H1 (cell line): ENCODE data around the gene TADA2B. TPM values are rescaled to one million over a fixed set of nuclear protein-coding genes. Genes with fewer than 3 reads are reported as not detected.

Experiments used
- CTCF ChIA-PET: fragments of 300-600 bp; sonication (Branson Sonifier 250); formaldehyde crosslinking; loops from one replicate; lab custom pipeline; 2021; ENCODE audit not compliant: partially characterized antibody; lab: Charles Lee
- POLR2A ChIA-PET: fragments of 300-600 bp; sonication (Branson Sonifier 250); formaldehyde crosslinking; loops from one replicate; lab custom pipeline; 2021; ENCODE audit warnings: inconsistent platforms; ENCODE audit not compliant: partially characterized antibody; lab: Charles Lee
- DNase-seq, 2 experiments: peaks; one replicate each; pipeline versions ENCODE4 v3.0.0 to v3.0.0-alpha.2; 2010 to 2022; ENCODE audit warnings: low spot score in 2 of 2, low read depth in 1 of 2, mixed read lengths in 1 of 2
- FAIRE-seq: peaks from 2 replicates; lab custom pipeline; 2011; peaks lifted over from hg19 to GRCh38; lab: Jason Lieb, UNC
- H2AFZ ChIP-seq: 2 replicates; pipeline ENCODE4 v1.8.1; 2012; ENCODE audit warnings: low read length, inconsistent platforms
- H2AK5ac ChIP-seq: 2 replicates; pipeline ENCODE4 v1.6.1; 2013; ENCODE audit warnings: low read depth, low read length
- H2BK120ac ChIP-seq: replicated peaks from 2 replicates; pipeline ENCODE3; 2013; ENCODE audit warnings: low read depth, low read length, inconsistent platforms
- H2BK12ac ChIP-seq: 2 replicates; pipeline ENCODE4 v1.6.1; 2013; ENCODE audit warnings: low read depth, low read length
- H2BK15ac ChIP-seq: 2 replicates; pipeline ENCODE4 v1.6.1; 2013; ENCODE audit warnings: low read length
- H2BK20ac ChIP-seq: 2 replicates; pipeline ENCODE4 v1.6.1; 2013; ENCODE audit warnings: low read length
- H2BK5ac ChIP-seq: 2 replicates; pipeline ENCODE4 v1.6.1; 2013; ENCODE audit warnings: low read depth, low read length
- H3K14ac ChIP-seq: 2 replicates; pipeline ENCODE4 v1.6.1; 2013; ENCODE audit warnings: inconsistent platforms; ENCODE audit not compliant: insufficient read length
- H3K18ac ChIP-seq: 2 replicates; pipeline ENCODE4 v1.6.1; 2013; ENCODE audit warnings: low read length; ENCODE audit errors: extremely low read depth
- H3K23ac ChIP-seq: 2 replicates; pipeline ENCODE4 v1.6.1; 2013; ENCODE audit warnings: inconsistent platforms; ENCODE audit not compliant: insufficient read length
- H3K23me2 ChIP-seq: 2 replicates; pipeline ENCODE4 v1.6.1; 2013; ENCODE audit warnings: low read depth, low read length
- H3K27ac ChIP-seq: 2 replicates; pipeline ENCODE4 v1.6.1; 2011; ENCODE audit warnings: low read depth, low read length, inconsistent platforms
- H3K27me3 ChIP-seq, 4 experiments: replicated peaks in 1 of 4; 1 replicate in 1 of 4; 2 replicates in 3 of 4; pipeline versions ENCODE4 v1.6.1 to v1.8.1; 2011 to 2013; ENCODE audit warnings: low read length in 3 of 4, mild to moderate bottlenecking in 3 of 4, inconsistent platforms in 2 of 4, mixed read lengths in 2 of 4, moderate library complexity in 1 of 4; ENCODE audit not compliant: control insufficient read depth in 3 of 4, insufficient read depth in 3 of 4; ENCODE audit errors: extremely low read depth in 1 of 4
- H3K36me3 ChIP-seq, 4 experiments: 2 replicates each; pipeline versions ENCODE4 v1.6.1 to v1.8.1; 2011 to 2013; ENCODE audit warnings: mild to moderate bottlenecking in 4 of 4, low read length in 3 of 4, moderate library complexity in 2 of 4, control low read depth in 1 of 4, inconsistent platforms in 1 of 4; ENCODE audit not compliant: insufficient read depth in 4 of 4, control insufficient read depth in 2 of 4
- H3K4ac ChIP-seq: replicated peaks from 2 replicates; pipeline ENCODE3; 2013; ENCODE audit warnings: low read length, low read depth, mixed read lengths, inconsistent platforms; ENCODE audit not compliant: insufficient read length
- H3K4me1 ChIP-seq, 4 experiments: replicated peaks in 1 of 4; 1 replicate in 1 of 4; 2 replicates in 3 of 4; pipeline versions ENCODE4 v1.6.1 to v1.8.1; 2011 to 2013; ENCODE audit warnings: low read length in 3 of 4, inconsistent platforms in 2 of 4, mixed read lengths in 1 of 4; ENCODE audit not compliant: insufficient read depth in 4 of 4, control insufficient read depth in 3 of 4
- H3K4me2 ChIP-seq, 2 experiments: 2 replicates each; pipeline versions ENCODE4 v1.6.1 to v1.8.1; 2011 to 2013; ENCODE audit warnings: low read depth in 2 of 2, low read length in 2 of 2, control low read depth in 1 of 2, inconsistent platforms in 1 of 2, mild to moderate bottlenecking in 1 of 2; ENCODE audit not compliant: insufficient read depth in 1 of 2
- H3K4me3 ChIP-seq, 4 experiments: fragments of 200-600, 300-600 bp in 1 of 4; sonication (generic), shearing (Covaris generic), sonication (Bioruptor Twin) in 1 of 4; 2 replicates each; pipeline versions ENCODE4 v1.5.1 to v1.8.1; 2011 to 2016; ENCODE audit warnings: low read length in 4 of 4, low read depth in 3 of 4, control low read depth in 2 of 4, inconsistent platforms in 2 of 4, mild to moderate bottlenecking in 2 of 4, mixed read lengths in 1 of 4, moderate library complexity in 1 of 4; ENCODE audit not compliant: insufficient read depth in 2 of 4; ENCODE audit errors: extremely low read depth in 1 of 4
- H3K56ac ChIP-seq: replicated peaks from 2 replicates; pipeline ENCODE3; 2013; ENCODE audit warnings: low read depth, mild to moderate bottlenecking, mixed read lengths, low read length, inconsistent platforms; ENCODE audit not compliant: insufficient read length
- H3K79me1 ChIP-seq: 2 replicates; pipeline ENCODE4 v1.6.1; 2013; ENCODE audit warnings: low read depth, low read length, control low read depth
- H3K79me2 ChIP-seq, 2 experiments: 2 replicates each; pipeline versions ENCODE4 v1.6.1 to v1.8.1; 2012 to 2013; ENCODE audit warnings: low read length in 2 of 2, mild to moderate bottlenecking in 2 of 2, inconsistent platforms in 1 of 2; ENCODE audit not compliant: insufficient read depth in 2 of 2, control insufficient read depth in 1 of 2
- H3K9ac ChIP-seq, 4 experiments: replicated peaks in 1 of 4; 1 replicate in 1 of 4; 2 replicates in 3 of 4; pipeline versions ENCODE4 v1.6.1 to v1.8.1; 2011 to 2013; ENCODE audit warnings: low read depth in 3 of 4, low read length in 3 of 4, control low read depth in 2 of 4, mild to moderate bottlenecking in 2 of 4, moderate library complexity in 2 of 4, inconsistent platforms in 1 of 4; ENCODE audit errors: extremely low read depth in 1 of 4
- H3K9me3 ChIP-seq, 2 experiments: 2 replicates each; pipeline versions ENCODE4 v1.6.1 to v1.8.1; 2012 to 2013; ENCODE audit warnings: mild to moderate bottlenecking in 2 of 2, moderate library complexity in 2 of 2, control low read depth in 1 of 2, inconsistent platforms in 1 of 2, low read depth in 1 of 2, low read length in 1 of 2, mixed read lengths in 1 of 2; ENCODE audit not compliant: insufficient read depth in 2 of 2
- H4K20me1 ChIP-seq, 2 experiments: replicated peaks in 1 of 2; 2 replicates each; pipeline versions ENCODE3 to v1.8.1; 2011 to 2013; ENCODE audit warnings: inconsistent platforms in 2 of 2, low read length in 2 of 2, mild to moderate bottlenecking in 1 of 2; ENCODE audit not compliant: insufficient read depth in 2 of 2, control insufficient read depth in 1 of 2
- H4K5ac ChIP-seq: 2 replicates; pipeline ENCODE4 v1.6.1; 2013; ENCODE audit warnings: low read length, low read depth, mixed read lengths, inconsistent platforms; ENCODE audit not compliant: insufficient read length
- H4K8ac ChIP-seq: 2 replicates; pipeline ENCODE4 v1.8.0; 2013; ENCODE audit warnings: mild to moderate bottlenecking, moderate library complexity, low read length, inconsistent platforms; ENCODE audit not compliant: insufficient read depth; ENCODE audit errors: extremely low read depth
- H4K91ac ChIP-seq: replicated peaks from 2 replicates; pipeline ENCODE3; 2013; ENCODE audit warnings: low read length, mixed read lengths, inconsistent platforms; ENCODE audit not compliant: insufficient read length
- ASH2L ChIP-seq: fragments of 200-600, 300-600 bp; sonication (generic); IDR thresholded peaks from one replicate; pipeline ENCODE4 v1.7.1; 2017; ENCODE audit warnings: low read length
- CHD1 ChIP-seq: IDR thresholded peaks from 2 replicates; pipeline ENCODE4 v1.6.1; 2012; ENCODE audit warnings: low read depth, low read length, improper control_type of control experiment
- GTF2F1 ChIP-seq: IDR thresholded peaks from 2 replicates; pipeline ENCODE4 v1.6.1; 2012; ENCODE audit warnings: low read depth, low read length, improper control_type of control experiment, borderline replicate concordance
- MAFK ChIP-seq: IDR thresholded peaks from 2 replicates; pipeline ENCODE4 v1.6.1; 2012; ENCODE audit warnings: low read depth, mild to moderate bottlenecking, improper control_type of control experiment, low read length
- POLR2AphosphoS5 ChIP-seq: IDR thresholded peaks from 2 replicates; pipeline ENCODE4 v1.6.1; 2011; ENCODE audit warnings: low read depth, low read length
- POU5F1 ChIP-seq: IDR thresholded peaks from 2 replicates; pipeline ENCODE4 v1.6.1; 2011; ENCODE audit warnings: low read depth, mild to moderate bottlenecking, low read length, moderate library complexity
- RFX5 ChIP-seq: IDR thresholded peaks from 2 replicates; pipeline ENCODE4 v1.6.1; 2011; ENCODE audit warnings: low read depth, low read length, improper control_type of control experiment, borderline replicate concordance
- SRF ChIP-seq: IDR thresholded peaks from 2 replicates; pipeline ENCODE4 v1.6.1; 2011; ENCODE audit warnings: mild to moderate bottlenecking, low read depth, low read length, moderate library complexity
- SUZ12 ChIP-seq: fragments of 200-600 bp; sonication (generic); IDR thresholded peaks from 2 replicates; pipeline ENCODE4 v1.6.1; 2012; ENCODE audit warnings: mild to moderate bottlenecking, inconsistent platforms, low read length, moderate library complexity, mixed read lengths
- TBP ChIP-seq: IDR thresholded peaks from 2 replicates; pipeline ENCODE4 v1.6.1; 2011; ENCODE audit warnings: low read depth, low read length, improper control_type of control experiment
- WGBS, 2 experiments: shearing (Covaris generic) in 1 of 2; methylation state at CpG; one replicate each; pipeline versions ENCODE4 v1.1.6 to v1.1.7; 2013 to 2015; ENCODE audit warnings: low lambda C conversion rate in 2 of 2, mixed read lengths in 2 of 2, inconsistent platforms in 1 of 2, low coverage in 1 of 2, missing lambda C conversion rate in 1 of 2; ENCODE audit not compliant: insufficient replicate concordance in 2 of 2, insufficient coverage in 1 of 2, insufficient read length in 1 of 2; ENCODE audit errors: extremely low coverage in 1 of 2, missing lambda C conversion rate in 1 of 2; 5-methylcytosine and 5-hydroxymethylcytosine counted together
- polyA plus RNA-seq, 7 experiments: library from polyadenylated mRNA; depleted of rRNA in 3 of 7; stranded (reverse) in 5 of 7; unstranded in 2 of 7; fragments of >200 nt in 5 of 7; fragments of 200-250 nt in 2 of 7; gene quantifications; 1 replicate in 5 of 7; 2 replicates in 1 of 7; 4 replicates in 1 of 7; pipeline versions ENCODE4 v1.2.1 to v1.2.3, GENCODE V29; 2011 to 2013; ENCODE audit warnings: missing spikeins in 2 of 7, mixed read lengths in 2 of 7
- total RNA-seq: library from RNA; stranded (reverse); fragmentation: NEBNext Ultra II Directional; extraction: Animal tissue kit (Norgen Biotek cat#: 25700); gene quantifications from 2 replicates; pipeline ENCODE4 v1.2.1, GENCODE V29; 2021
- TF ChIP-seq, protein P1 (sequence below): IDR thresholded peaks from 2 replicates; pipeline ENCODE4 v1.6.1; 2011; ENCODE audit warnings: low read length, improper control_type of control experiment
- TF ChIP-seq, protein P2 (sequence below): IDR thresholded peaks from 2 replicates; pipeline ENCODE4 v1.6.1; 2012; ENCODE audit warnings: low read length, inconsistent platforms

TADA2B gene
- total and polyA plus RNA-seq, 2 of the 8 experiments (the other 6 are each of a cell fraction or from before 2014, with no cell fraction given): 5.7 to 12.1 TPM

DNA sequence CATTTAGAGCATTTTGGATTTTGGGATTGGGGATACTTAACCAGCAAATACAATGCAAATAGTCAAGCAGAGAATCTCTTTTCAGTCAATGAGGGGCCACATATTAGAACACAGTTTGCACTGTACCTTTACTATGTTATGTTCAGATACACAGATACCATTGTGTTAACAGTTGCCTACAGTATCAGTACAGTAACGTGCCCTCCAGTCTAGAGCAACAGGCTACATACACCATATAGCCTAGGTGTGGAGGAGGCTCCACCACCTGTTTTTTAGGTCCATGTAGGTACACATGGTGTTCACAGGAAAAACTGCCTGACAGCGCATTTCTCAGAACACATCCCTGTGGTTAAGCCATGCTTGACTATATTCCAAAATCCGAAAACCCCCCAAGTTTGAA is 15.6 kb downstream of the TADA2B start:
- H2BK5ac ChIP-seq: no peak overlapping the region
- H3K4me3 ChIP-seq: no peak overlapping the region
- H2BK20ac ChIP-seq: no peak overlapping the region
- no peak overlapping the region for H3K9ac ChIP-seq
- H4K5ac ChIP-seq: no peak overlapping the region
- no peak overlapping the region for H3K4me2 ChIP-seq
- peaks cover 2 to 18% of the 10 kb centered on the region in 2 experiments for H4K20me1 ChIP-seq
- no peak overlapping the region for H3K56ac ChIP-seq
- FAIRE-seq (no peak), DNase-seq (no peak)
- H3K4ac ChIP-seq: no peak overlapping the region
- H3K27me3 ChIP-seq: no peaks in the 10 kb centered on the region
- no peak overlapping the region for H3K14ac ChIP-seq
- 95% methylated on average over 3 of the region's 3 CpGs; no CpG with 5 or more reads in 1 of the 2 experiments for WGBS, 2 experiments
- no peak overlapping the region for H2BK120ac ChIP-seq
- no peak overlapping the region for H4K91ac ChIP-seq
- peaks cover 14 to 45% (median 36%) of the 10 kb centered on the region in 4 experiments for H3K36me3 ChIP-seq
- H3K23ac ChIP-seq: no peak overlapping the region
- H2AFZ ChIP-seq: no peak overlapping the region
- H2AK5ac ChIP-seq: no peak overlapping the region
- ChIA-PET CTCF (interaction anchor here (1.3 to 1.8 kb wide), 2 partner anchors 12 to 25 kb away, joined by 3 to 6 read pairs; no protein-coding TSS in a partner anchor), POLR2A (interaction anchor here (1.8 to 6.6 kb wide), 2 partner anchors 9 to 14 kb away, joined by 5 to 36 read pairs; partner anchors contain the start of genes GRPEL1 and TADA2B)
- H3K27ac ChIP-seq: no peak overlapping the region
- H3K9me3 ChIP-seq: no peaks in the 10 kb centered on the region
- no peak overlapping the region for H2BK12ac ChIP-seq
- no peaks in the 10 kb centered on the region for H3K79me1 ChIP-seq
- H3K23me2 ChIP-seq: no peaks in the 10 kb centered on the region
- no peaks in the 10 kb centered on the region for H3K79me2 ChIP-seq
- no peak overlapping the region for H2BK15ac ChIP-seq
- H3K18ac ChIP-seq: no peak overlapping the region
- no peak overlapping the region for H4K8ac ChIP-seq
- no peaks in the 10 kb centered on the region for H3K4me1 ChIP-seq
- TF ChIP-seq, protein P1, sequence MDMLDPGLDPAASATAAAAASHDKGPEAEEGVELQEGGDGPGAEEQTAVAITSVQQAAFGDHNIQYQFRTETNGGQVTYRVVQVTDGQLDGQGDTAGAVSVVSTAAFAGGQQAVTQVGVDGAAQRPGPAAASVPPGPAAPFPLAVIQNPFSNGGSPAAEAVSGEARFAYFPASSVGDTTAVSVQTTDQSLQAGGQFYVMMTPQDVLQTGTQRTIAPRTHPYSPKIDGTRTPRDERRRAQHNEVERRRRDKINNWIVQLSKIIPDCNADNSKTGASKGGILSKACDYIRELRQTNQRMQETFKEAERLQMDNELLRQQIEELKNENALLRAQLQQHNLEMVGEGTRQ: no peak
- TF ChIP-seq POLR2AphosphoS5 (no peak), CHD1 (no peak), SUZ12 (no peak), POU5F1 (no peak), GTF2F1 (no peak), TBP (no peak), ASH2L (no peak), RFX5 (no peak), SRF (no peak), MAFK (no peak)
- TF ChIP-seq, protein P2, sequence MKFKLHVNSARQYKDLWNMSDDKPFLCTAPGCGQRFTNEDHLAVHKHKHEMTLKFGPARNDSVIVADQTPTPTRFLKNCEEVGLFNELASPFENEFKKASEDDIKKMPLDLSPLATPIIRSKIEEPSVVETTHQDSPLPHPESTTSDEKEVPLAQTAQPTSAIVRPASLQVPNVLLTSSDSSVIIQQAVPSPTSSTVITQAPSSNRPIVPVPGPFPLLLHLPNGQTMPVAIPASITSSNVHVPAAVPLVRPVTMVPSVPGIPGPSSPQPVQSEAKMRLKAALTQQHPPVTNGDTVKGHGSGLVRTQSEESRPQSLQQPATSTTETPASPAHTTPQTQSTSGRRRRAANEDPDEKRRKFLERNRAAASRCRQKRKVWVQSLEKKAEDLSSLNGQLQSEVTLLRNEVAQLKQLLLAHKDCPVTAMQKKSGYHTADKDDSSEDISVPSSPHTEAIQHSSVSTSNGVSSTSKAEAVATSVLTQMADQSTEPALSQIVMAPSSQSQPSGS: no peak
